SU-DHL-6 (cell line): ENCODE measurements around the gene CD47.

Experiments
- EZH2phosphoT487 ChIP-seq: fragments of 200-600 bp; sonication (generic), shearing (Covaris generic); conservative IDR thresholded peaks from 2 replicates; pipeline ENCODE4 v1.6.1; 2018; ENCODE audit warnings: mild to moderate bottlenecking, antibody characterized with exemption, low read length, moderate library complexity, mixed read lengths
- TF ChIP-seq, protein P1 (sequence below): fragments of 200-600 bp; sonication (generic); IDR thresholded peaks from one replicate; pipeline ENCODE4 v1.5.1; 2017; ENCODE audit warnings: antibody characterized with exemption, mild to moderate bottlenecking, low read length, moderate library complexity; ENCODE audit not compliant: insufficient read depth, poor library complexity, severe bottlenecking

DNA sequence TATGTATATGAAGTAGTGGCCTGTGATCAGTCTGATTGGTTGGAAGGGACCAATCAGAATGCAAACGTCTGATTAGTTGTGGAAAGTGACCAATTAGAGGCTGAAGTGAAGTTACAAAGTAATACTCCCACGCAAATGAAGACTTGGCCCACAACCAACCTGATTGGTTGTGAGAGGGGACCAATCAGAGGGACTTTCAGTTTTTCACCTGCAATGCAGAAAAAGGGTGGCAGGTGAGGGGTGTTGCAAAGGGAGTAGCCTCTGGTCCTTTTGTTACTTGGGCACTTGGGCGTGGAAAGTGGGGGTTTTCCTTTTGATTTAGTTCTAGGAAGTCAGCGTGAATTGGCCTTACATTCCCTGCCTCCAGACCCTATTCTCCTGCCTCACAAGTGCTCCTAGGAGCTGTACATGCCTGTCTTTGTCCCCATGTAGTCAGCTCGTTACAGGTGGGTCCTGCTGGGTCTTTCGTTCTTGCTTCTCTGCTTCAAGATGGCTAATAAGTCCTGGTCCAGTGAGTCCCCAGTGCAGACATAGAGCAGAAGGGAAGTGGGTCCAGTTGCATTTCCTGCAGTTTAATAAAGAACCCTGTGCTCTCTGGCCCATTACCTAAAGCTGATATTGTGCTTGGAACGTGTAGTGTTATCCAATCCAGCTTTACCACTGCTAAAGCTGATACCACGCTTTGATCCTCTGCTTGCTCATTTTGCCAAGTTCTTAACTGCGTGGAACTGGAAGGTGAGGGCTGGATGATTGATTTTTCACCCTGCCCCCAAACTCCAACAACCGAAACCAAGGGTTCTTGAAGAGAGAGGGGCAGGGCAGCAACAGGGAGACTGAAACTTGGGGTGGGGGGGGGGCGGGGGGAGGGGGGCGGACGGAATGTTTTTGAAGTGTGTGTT, 46.0 kb upstream of the CD47 start:
- TF ChIP-seq, protein P1, sequence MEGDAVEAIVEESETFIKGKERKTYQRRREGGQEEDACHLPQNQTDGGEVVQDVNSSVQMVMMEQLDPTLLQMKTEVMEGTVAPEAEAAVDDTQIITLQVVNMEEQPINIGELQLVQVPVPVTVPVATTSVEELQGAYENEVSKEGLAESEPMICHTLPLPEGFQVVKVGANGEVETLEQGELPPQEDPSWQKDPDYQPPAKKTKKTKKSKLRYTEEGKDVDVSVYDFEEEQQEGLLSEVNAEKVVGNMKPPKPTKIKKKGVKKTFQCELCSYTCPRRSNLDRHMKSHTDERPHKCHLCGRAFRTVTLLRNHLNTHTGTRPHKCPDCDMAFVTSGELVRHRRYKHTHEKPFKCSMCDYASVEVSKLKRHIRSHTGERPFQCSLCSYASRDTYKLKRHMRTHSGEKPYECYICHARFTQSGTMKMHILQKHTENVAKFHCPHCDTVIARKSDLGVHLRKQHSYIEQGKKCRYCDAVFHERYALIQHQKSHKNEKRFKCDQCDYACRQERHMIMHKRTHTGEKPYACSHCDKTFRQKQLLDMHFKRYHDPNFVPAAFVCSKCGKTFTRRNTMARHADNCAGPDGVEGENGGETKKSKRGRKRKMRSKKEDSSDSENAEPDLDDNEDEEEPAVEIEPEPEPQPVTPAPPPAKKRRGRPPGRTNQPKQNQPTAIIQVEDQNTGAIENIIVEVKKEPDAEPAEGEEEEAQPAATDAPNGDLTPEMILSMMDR, result no peak
- no peak for TF ChIP-seq EZH2phosphoT487
